ENCODE data around the gene MRPS7.
A peak's percentile ranks its signal among the peaks of the same experiment; 100 is the strongest.

Gene MRPS7

DNA sequence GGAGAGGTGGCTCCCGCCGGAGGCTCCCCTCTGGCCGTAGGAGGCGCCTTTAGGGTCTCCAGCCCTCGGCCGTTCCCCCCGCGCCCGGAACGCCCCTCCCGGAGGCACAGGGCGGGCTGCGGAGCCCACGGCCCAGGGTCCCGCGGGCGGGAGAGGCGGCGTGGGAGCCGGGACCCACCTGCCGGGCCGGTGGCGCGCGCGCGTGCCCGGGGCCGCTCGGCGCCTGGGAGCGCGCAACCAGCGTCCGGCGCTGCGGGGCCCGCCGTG, 9.2 kb downstream of the MRPS7 start, which contains the start of gene MIF4GD:
Gene MIF4GD (minus strand): TSS at position 266 of the 267 bp plus-strand sequence. CDS start 1,036 bp downstream, outside the sequence.
- peaks cover 15% of the 10 kb centered on the region for H3K79me2 ChIP-seq (ENCODE audit: insufficient read depth, low read length)
- H3F3A ChIP-seq (ENCODE audit: insufficient read depth), result peaks cover 33% of the 10 kb centered on the region
- H3K4me3 ChIP-seq (ENCODE audit: insufficient read depth, low read length, poor library complexity, severe bottlenecking), result peak within 1 kb of the TSS; percentile 96
- H3K27me3 ChIP-seq (ENCODE audit: low read length), result no peaks in the 10 kb centered on the region
- peak within 1 kb of the TSS; percentile 100 for H3K9ac ChIP-seq (ENCODE audit: low read length)
- peak within 1 kb of the TSS; percentile 86 for H2AFZ ChIP-seq (ENCODE audit: low read depth, low read length, severe bottlenecking)
- H3K4me2 ChIP-seq (ENCODE audit: low read depth, low read length, poor library complexity, severe bottlenecking), result peak within 1 kb of the TSS; percentile 63
- H3K27ac ChIP-seq (ENCODE audit: low read depth, low read length), result peak within 1 kb of the TSS; percentile 82
- 0 out of 2 replicates have a peak, but pooled peaks cover 2% of the 10 kb centered on the region for H3K36me3 ChIP-seq (ENCODE audit: low read length)
- H4K20me1 ChIP-seq (ENCODE audit: low read depth, low read length), result no peaks in the 10 kb centered on the region
- no peaks in the 10 kb centered on the region for H3K9me2 ChIP-seq (replicated peaks; ENCODE audit: insufficient read depth, low read length)
- no peaks in the 10 kb centered on the region for H3K9me3 ChIP-seq (ENCODE audit: insufficient read depth, low read length)
- TF ChIP-seq, protein P1, sequence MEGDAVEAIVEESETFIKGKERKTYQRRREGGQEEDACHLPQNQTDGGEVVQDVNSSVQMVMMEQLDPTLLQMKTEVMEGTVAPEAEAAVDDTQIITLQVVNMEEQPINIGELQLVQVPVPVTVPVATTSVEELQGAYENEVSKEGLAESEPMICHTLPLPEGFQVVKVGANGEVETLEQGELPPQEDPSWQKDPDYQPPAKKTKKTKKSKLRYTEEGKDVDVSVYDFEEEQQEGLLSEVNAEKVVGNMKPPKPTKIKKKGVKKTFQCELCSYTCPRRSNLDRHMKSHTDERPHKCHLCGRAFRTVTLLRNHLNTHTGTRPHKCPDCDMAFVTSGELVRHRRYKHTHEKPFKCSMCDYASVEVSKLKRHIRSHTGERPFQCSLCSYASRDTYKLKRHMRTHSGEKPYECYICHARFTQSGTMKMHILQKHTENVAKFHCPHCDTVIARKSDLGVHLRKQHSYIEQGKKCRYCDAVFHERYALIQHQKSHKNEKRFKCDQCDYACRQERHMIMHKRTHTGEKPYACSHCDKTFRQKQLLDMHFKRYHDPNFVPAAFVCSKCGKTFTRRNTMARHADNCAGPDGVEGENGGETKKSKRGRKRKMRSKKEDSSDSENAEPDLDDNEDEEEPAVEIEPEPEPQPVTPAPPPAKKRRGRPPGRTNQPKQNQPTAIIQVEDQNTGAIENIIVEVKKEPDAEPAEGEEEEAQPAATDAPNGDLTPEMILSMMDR (IDR thresholded peaks at IDR 0.05; ENCODE audit: insufficient read depth, low read length, poor library complexity, severe bottlenecking), result no peak
- no peak for TF ChIP-seq EZH2phosphoT487 (conservative IDR thresholded peaks at IDR 0.05; ENCODE audit: low read length)

DNA sequence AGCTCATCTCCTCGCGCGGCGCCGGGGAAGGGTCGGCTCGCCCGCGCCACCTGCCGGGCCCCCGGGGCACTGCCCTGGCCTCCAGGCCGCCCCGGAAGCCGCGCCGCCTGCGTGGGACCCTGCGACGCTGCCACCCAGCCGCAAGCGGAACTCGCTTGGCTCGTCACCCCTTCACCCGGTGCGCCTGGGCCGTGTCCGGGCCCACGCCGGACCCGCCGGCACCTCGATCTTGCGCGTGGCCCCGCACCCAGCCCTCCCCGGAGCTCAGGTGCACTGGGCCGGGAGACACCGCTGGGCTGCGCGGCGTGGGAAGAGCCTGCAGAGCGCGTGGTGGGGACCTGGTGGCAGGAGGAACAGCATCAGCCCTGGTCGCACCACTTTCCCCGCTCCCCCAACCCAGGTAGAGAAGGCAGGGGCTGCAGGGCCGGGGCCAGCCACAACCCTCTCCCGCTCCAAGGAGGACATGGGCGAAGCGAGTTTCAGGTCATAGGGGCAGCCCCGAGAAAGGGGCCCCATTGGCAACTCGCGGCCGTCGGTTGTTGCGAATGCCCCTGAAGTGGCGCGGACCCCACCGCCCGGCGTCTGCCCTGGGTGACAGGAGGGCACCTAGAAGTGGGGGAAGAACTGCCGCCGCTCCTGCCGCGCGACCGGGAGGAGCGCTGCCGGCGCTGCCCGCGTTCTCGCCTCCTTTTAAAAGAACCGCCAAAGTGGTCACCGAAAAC, 9.7 kb downstream of the MRPS7 start:
- Histone ChIP-seq H4K20me1 (ENCODE audit: low read depth, low read length) (no peaks in the 10 kb centered on the region), H3K4me3 (ENCODE audit: insufficient read depth, low read length, poor library complexity, severe bottlenecking) (peak overlapping the region; percentile 94), H3K4me2 (ENCODE audit: low read depth, low read length, poor library complexity, severe bottlenecking) (peak overlapping the region; percentile 54), H3K9me2 (replicated peaks; ENCODE audit: insufficient read depth, low read length) (no peaks in the 10 kb centered on the region), H3K36me3 (ENCODE audit: low read length) (0 out of 2 replicates have a peak, but pooled peaks cover 2% of the 10 kb centered on the region), H3K27me3 (ENCODE audit: low read length) (no peaks in the 10 kb centered on the region), H3K9me3 (ENCODE audit: insufficient read depth, low read length) (no peaks in the 10 kb centered on the region), H3K79me2 (ENCODE audit: insufficient read depth, low read length) (peaks cover 15% of the 10 kb centered on the region), H3F3A (ENCODE audit: insufficient read depth) (peaks cover 33% of the 10 kb centered on the region), H2AFZ (ENCODE audit: low read depth, low read length, severe bottlenecking) (peak overlapping the region; percentile 79), H3K27ac (ENCODE audit: low read depth, low read length) (peak overlapping the region; percentile 82), H3K9ac (ENCODE audit: low read length) (peak overlapping the region; percentile 100)
- TF ChIP-seq EZH2phosphoT487 (conservative IDR thresholded peaks at IDR 0.05; ENCODE audit: low read length), result no peak
- TF ChIP-seq, protein P1 (IDR thresholded peaks at IDR 0.05; ENCODE audit: insufficient read depth, low read length, poor library complexity, severe bottlenecking), result peak; percentile 42

DNA sequence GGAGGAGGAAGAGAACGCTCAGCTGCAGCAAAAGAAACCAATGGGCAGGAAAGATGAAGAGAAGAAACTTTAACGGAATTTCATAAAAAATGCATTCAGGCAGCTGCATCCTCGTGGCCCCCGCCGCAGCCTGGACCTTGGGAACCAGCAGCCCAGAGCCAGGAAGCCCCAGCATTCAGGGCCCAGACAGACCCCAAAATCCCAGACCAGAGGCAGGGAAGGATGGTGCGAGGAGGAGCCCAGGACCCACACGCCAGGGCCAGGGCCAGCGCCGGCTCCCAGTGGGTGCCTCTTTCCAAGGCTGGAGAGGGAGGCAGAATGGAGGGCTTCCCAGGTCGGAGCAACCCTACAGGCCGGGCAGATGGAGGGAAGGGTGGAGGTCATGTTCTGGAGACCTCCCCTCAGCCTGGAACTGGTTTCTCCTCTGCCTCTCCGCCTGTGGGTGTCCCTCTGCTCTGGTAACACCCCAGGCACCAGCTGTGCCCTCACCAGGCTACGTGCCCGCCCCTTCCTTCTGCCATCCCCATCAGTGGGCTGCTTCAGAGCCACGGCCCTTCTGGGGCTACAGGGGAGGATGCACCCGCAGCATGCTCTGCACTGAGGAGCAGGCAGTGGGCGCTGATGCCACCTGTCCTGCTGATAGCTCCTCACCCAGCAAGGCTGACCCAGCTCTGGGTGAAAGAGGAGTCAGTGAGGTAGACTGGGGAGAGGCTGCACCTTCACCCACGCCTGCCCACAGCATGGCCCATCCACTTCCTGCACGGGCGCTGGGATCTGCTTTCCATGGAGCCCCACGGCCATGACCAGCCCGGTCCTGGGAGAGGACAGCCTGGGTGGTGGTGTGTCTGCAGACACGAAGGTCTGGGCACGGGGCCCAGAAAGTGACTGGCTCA, 10.5 kb downstream of the MRPS7 start:
- Histone ChIP-seq H3F3A (ENCODE audit: insufficient read depth) (peaks cover 33% of the 10 kb centered on the region), H3K9me3 (ENCODE audit: insufficient read depth, low read length) (no peaks in the 10 kb centered on the region), H3K27ac (ENCODE audit: low read depth, low read length) (peak overlapping the region; percentile 82), H3K9ac (ENCODE audit: low read length) (peak overlapping the region; percentile 100), H2AFZ (ENCODE audit: low read depth, low read length, severe bottlenecking) (no peak overlapping the region), H3K9me2 (replicated peaks; ENCODE audit: insufficient read depth, low read length) (no peaks in the 10 kb centered on the region), H4K20me1 (ENCODE audit: low read depth, low read length) (no peaks in the 10 kb centered on the region), H3K36me3 (ENCODE audit: low read length) (0 out of 2 replicates have a peak, but pooled peaks cover 2% of the 10 kb centered on the region), H3K79me2 (ENCODE audit: insufficient read depth, low read length) (peaks cover 15% of the 10 kb centered on the region), H3K4me2 (ENCODE audit: low read depth, low read length, poor library complexity, severe bottlenecking) (peak overlapping the region; percentile 54), H3K27me3 (ENCODE audit: low read length) (no peaks in the 10 kb centered on the region), H3K4me3 (ENCODE audit: insufficient read depth, low read length, poor library complexity, severe bottlenecking) (peak overlapping the region; percentile 94)
- TF ChIP-seq, protein P1 (IDR thresholded peaks at IDR 0.05; ENCODE audit: insufficient read depth, low read length, poor library complexity, severe bottlenecking), result peak; percentile 29
- no peak for TF ChIP-seq EZH2phosphoT487 (conservative IDR thresholded peaks at IDR 0.05; ENCODE audit: low read length)

Data from SU-DHL-6 (cell line).